Smooth muscle cell (in vitro differentiated cells): ENCODE results near the gene FKBP5. TPM values are rescaled to one million over a fixed set of nuclear protein-coding genes. Genes with fewer than 3 reads are reported as not detected.

Experiments
- DNase-seq: peaks from one replicate; lab custom pipeline; 2025; ENCODE audit not compliant: unreplicated experiment; lab: John Stamatoyannopoulos, UW
- H2AFZ ChIP-seq: fragments of 200-600 bp; sonication (generic); 2 replicates; pipeline ENCODE4 v1.6.0; 2016; ENCODE audit warnings: antibody characterized with exemption, low read depth, mild to moderate bottlenecking
- H3F3A ChIP-seq: fragments of 200-600 bp; sonication (generic); 2 replicates; pipeline ENCODE4 v1.6.0; 2017; ENCODE audit warnings: antibody characterized with exemption, low read depth
- H3K27ac ChIP-seq: fragments of 200-600 bp; sonication (generic); 2 replicates; pipeline ENCODE4 v1.5.1; 2016; ENCODE audit warnings: low read depth, mild to moderate bottlenecking
- H3K27me3 ChIP-seq: fragments of 200-600 bp; sonication (generic); 2 replicates; pipeline ENCODE4 v1.6.1; 2016; ENCODE audit warnings: low read depth, mild to moderate bottlenecking
- H3K36me3 ChIP-seq: fragments of 200-600 bp; sonication (generic); 2 replicates; pipeline ENCODE4 v1.5.1; 2016; ENCODE audit warnings: low read depth
- H3K4me1 ChIP-seq: fragments of 200-600 bp; sonication (generic); 2 replicates; pipeline ENCODE4 v1.5.1; 2016; ENCODE audit warnings: low read depth
- H3K4me2 ChIP-seq: fragments of 200-600 bp; sonication (generic); 2 replicates; pipeline ENCODE4 v1.6.0; 2016; ENCODE audit warnings: mild to moderate bottlenecking
- H3K4me3 ChIP-seq: fragments of 200-600 bp; sonication (generic); 2 replicates; pipeline ENCODE4 v1.5.1; 2016; ENCODE audit warnings: mild to moderate bottlenecking
- H3K79me2 ChIP-seq: fragments of 200-600 bp; sonication (generic); 2 replicates; pipeline ENCODE4 v1.6.0; 2016; ENCODE audit warnings: low read depth, mild to moderate bottlenecking
- H3K9ac ChIP-seq: fragments of 200-600 bp; sonication (generic); 2 replicates; pipeline ENCODE4 v1.6.0; 2016; ENCODE audit warnings: low read depth
- H3K9me3 ChIP-seq: fragments of 200-600 bp; sonication (generic); replicated peaks from 2 replicates; pipeline ENCODE4 v1.5.1; 2016; ENCODE audit warnings: low read depth
- H4K20me1 ChIP-seq: fragments of 200-600 bp; sonication (generic); 2 replicates; pipeline ENCODE4 v1.6.0; 2016; ENCODE audit warnings: low read depth
- CTCF ChIP-seq: fragments of 200-600 bp; sonication (generic); IDR thresholded peaks from 2 replicates; pipeline ENCODE4 v1.5.1; 2017; ENCODE audit warnings: borderline replicate concordance, mild to moderate bottlenecking, antibody characterized with exemption; ENCODE audit not compliant: insufficient read depth, poor library complexity, severe bottlenecking
- WGBS: methylation state at CpG from one replicate; pipeline ENCODE4 v1.1.7; 2016; ENCODE audit warnings: low lambda C conversion rate; 5-methylcytosine and 5-hydroxymethylcytosine counted together
- polyA plus RNA-seq: library from polyadenylated mRNA; unstranded; fragments of >200 nt; fragmentation: Nextera tagmentation; extraction: Ambion mirVana; gene quantifications from 2 replicates; pipeline ENCODE4 v1.2.1, GENCODE V29; 2016
- total RNA-seq: library from RNA; depleted of rRNA; stranded (reverse); fragments of >200 nt; gene quantifications from 2 replicates; pipeline ENCODE4 v1.2.3, GENCODE V29; 2014

The FKBP5 gene
- total and polyA plus RNA-seq, 2 experiments from 2014 or later = 0.85 to 3.8 TPM

GRCh38 chr6:35586542-35586941 is 102.2 kb downstream of the FKBP5 start:
- Histone ChIP-seq H3K27ac (no peak overlapping the region), H2AFZ (no peak overlapping the region), H3K27me3 (no peaks in the 10 kb centered on the region), H3K36me3 (no peaks in the 10 kb centered on the region), H4K20me1 (no peaks in the 10 kb centered on the region), H3K4me3 (no peak overlapping the region), H3K79me2 (no peaks in the 10 kb centered on the region), H3F3A (no peaks in the 10 kb centered on the region), H3K4me2 (no peak overlapping the region), H3K4me1 (no peaks in the 10 kb centered on the region), H3K9me3 (no peaks in the 10 kb centered on the region), H3K9ac (no peak overlapping the region)
- no peak for DNase-seq
- no peak for TF ChIP-seq CTCF

GRCh38 chr6:35585658-35586057 is 103.1 kb downstream of the FKBP5 start:
- H3K9me3 ChIP-seq = no peaks in the 10 kb centered on the region
- no peak for TF ChIP-seq CTCF
- no peaks in the 10 kb centered on the region for H3K27me3 ChIP-seq
- no peak overlapping the region for H3K4me2 ChIP-seq
- H3K27ac ChIP-seq = no peak overlapping the region
- no peak overlapping the region for H3K4me3 ChIP-seq
- H3K79me2 ChIP-seq = no peaks in the 10 kb centered on the region
- H3F3A ChIP-seq = no peaks in the 10 kb centered on the region
- H2AFZ ChIP-seq = no peak overlapping the region
- no peak overlapping the region for H3K9ac ChIP-seq
- no peaks in the 10 kb centered on the region for H3K4me1 ChIP-seq
- no peaks in the 10 kb centered on the region for H4K20me1 ChIP-seq
- H3K36me3 ChIP-seq = no peaks in the 10 kb centered on the region
- no peak for DNase-seq

- no peak for DNase-seq
- Histone ChIP-seq H3K36me3 (no peaks in the 10 kb centered on the region), H2AFZ (no peak overlapping the region), H3K79me2 (no peaks in the 10 kb centered on the region), H3K9me3 (no peaks in the 10 kb centered on the region), H3F3A (no peaks in the 10 kb centered on the region), H3K4me2 (no peak overlapping the region), H3K4me1 (no peaks in the 10 kb centered on the region), H3K4me3 (no peak overlapping the region), H3K27ac (no peak overlapping the region), H3K9ac (no peak overlapping the region), H4K20me1 (no peaks in the 10 kb centered on the region), H3K27me3 (no peaks in the 10 kb centered on the region)
- TF ChIP-seq CTCF = peak; percentile 89
- 35% methylated on average over 6 of the region's 6 CpGs for WGBS
Observed at GRCh38 chr6:35583893-35584688, 104.6 kb downstream of the FKBP5 start.

- no peaks in the 10 kb centered on the region for H3K27me3 ChIP-seq
- H3K4me1 ChIP-seq = no peaks in the 10 kb centered on the region
- H3K9me3 ChIP-seq = no peaks in the 10 kb centered on the region
- H3K27ac ChIP-seq = no peak overlapping the region
- no peak for DNase-seq
- no peak overlapping the region for H3K4me2 ChIP-seq
- no peaks in the 10 kb centered on the region for H3K36me3 ChIP-seq
- no peak for TF ChIP-seq CTCF
- H3F3A ChIP-seq = no peaks in the 10 kb centered on the region
- H3K9ac ChIP-seq = no peak overlapping the region
- 81% methylated on average over 2 of the region's 2 CpGs for WGBS
- no peak overlapping the region for H2AFZ ChIP-seq
- H4K20me1 ChIP-seq = no peaks in the 10 kb centered on the region
- no peak overlapping the region for H3K4me3 ChIP-seq
- H3K79me2 ChIP-seq = no peaks in the 10 kb centered on the region
Observed at GRCh38 chr6:35582315-35582714, 106.4 kb downstream of the FKBP5 start.
